HepG2 (cell line): ENCODE data around the gene SOBP. TPM values are rescaled to one million over a fixed set of nuclear protein-coding genes. Genes with fewer than 3 reads are reported as not detected.

Experiments used
- DR1 ChIP-seq: sonication (generic); formaldehyde crosslinking; IDR thresholded peaks from 2 replicates; pipeline ENCODE4 v1.8.0; 2021; ENCODE audit warnings: mild to moderate bottlenecking, missing genetic modification reagents, inconsistent platforms
- HDAC1 ChIP-seq: sonication (generic); formaldehyde crosslinking; IDR thresholded peaks from 2 replicates; pipeline ENCODE4 v1.5.1; 2020; ENCODE audit warnings: mild to moderate bottlenecking, missing genetic modification reagents
- HIVEP1 ChIP-seq: sonication (generic); formaldehyde crosslinking; IDR thresholded peaks from 2 replicates; pipeline ENCODE4 v1.4.0; 2020; ENCODE audit warnings: mild to moderate bottlenecking, missing genetic modification reagents
- HNRNPK ChIP-seq: fragments of 200-400 bp; formaldehyde crosslinking; IDR thresholded peaks from 2 replicates; pipeline ENCODE4 v1.6.1; 2018; ENCODE audit warnings: low read length, low read depth, moderate library complexity, mild to moderate bottlenecking; ENCODE audit not compliant: poor library complexity, severe bottlenecking
- HNRNPL ChIP-seq: fragments of 200-400 bp; formaldehyde crosslinking; IDR thresholded peaks from 2 replicates; pipeline ENCODE4 v1.6.1; 2017; ENCODE audit warnings: mild to moderate bottlenecking, low read depth, low read length
- IKZF1 ChIP-seq: fragments of 450-650 bp; IDR thresholded peaks from 2 replicates; pipeline ENCODE4 v1.7.1; 2016
- IKZF4 ChIP-seq: sonication (generic); formaldehyde crosslinking; IDR thresholded peaks from 2 replicates; pipeline ENCODE4 v1.5.1; 2020; ENCODE audit warnings: borderline replicate concordance, mild to moderate bottlenecking, low read depth, missing genetic modification reagents; ENCODE audit errors: not compliant biosample characterization
- KLF11 ChIP-seq: IDR thresholded peaks from 2 replicates; pipeline ENCODE4 v1.6.1; 2016; ENCODE audit warnings: missing compliant biosample characterization
- LRRFIP1 ChIP-seq: sonication (generic); formaldehyde crosslinking; conservative IDR thresholded peaks from 2 replicates; pipeline ENCODE4 v1.4.0; 2020; ENCODE audit warnings: missing genetic modification reagents
- MAX ChIP-seq: IDR thresholded peaks from 2 replicates; pipeline ENCODE4 v1.6.1; 2012; ENCODE audit warnings: inconsistent platforms
- MEIS2 ChIP-seq: sonication (generic); formaldehyde crosslinking; IDR thresholded peaks from 2 replicates; pipeline ENCODE4 v1.9.0; 2021; ENCODE audit warnings: mild to moderate bottlenecking, missing genetic modification reagents
- NFKB2 ChIP-seq: sonication (generic); formaldehyde crosslinking; IDR thresholded peaks from 2 replicates; pipeline ENCODE4 v1.4.0; 2020; ENCODE audit warnings: missing genetic modification reagents, borderline replicate concordance
- POGZ ChIP-seq: sonication (generic); formaldehyde crosslinking; IDR thresholded peaks from 2 replicates; pipeline ENCODE4 v1.4.0; 2020; ENCODE audit warnings: mild to moderate bottlenecking, missing genetic modification reagents
- SALL2 ChIP-seq: sonication (generic); formaldehyde crosslinking; IDR thresholded peaks from 2 replicates; pipeline ENCODE4 v1.8.1; 2023; ENCODE audit warnings: mild to moderate bottlenecking, missing genetic modification reagents, inconsistent platforms
- SOX6 ChIP-seq, 2 experiments: fragments of 450-650 bp in 1 of 2; sonication (generic) in 1 of 2; formaldehyde crosslinking in 1 of 2; IDR thresholded peaks; 2 replicates each; pipeline versions ENCODE4 v1.4.0 to v1.6.1; 2017 to 2020; ENCODE audit warnings: antibody characterized with exemption in 1 of 2, mild to moderate bottlenecking in 1 of 2, missing genetic modification reagents in 1 of 2
- SPEN ChIP-seq: sonication (generic); formaldehyde crosslinking; IDR thresholded peaks from 2 replicates; pipeline ENCODE4 v1.5.1; 2020; ENCODE audit warnings: low read depth, mild to moderate bottlenecking, missing genetic modification reagents
- SRY ChIP-seq: sonication (generic); formaldehyde crosslinking; IDR thresholded peaks from 2 replicates; pipeline ENCODE4 v1.8.0; 2022; ENCODE audit warnings: mild to moderate bottlenecking, missing genetic modification reagents
- TAF1 ChIP-seq: sonication (generic); formaldehyde crosslinking; IDR thresholded peaks from 2 replicates; pipeline ENCODE4 v1.4.0; 2020; ENCODE audit warnings: missing genetic modification reagents
- ZBTB42 ChIP-seq: sonication (generic); formaldehyde crosslinking; IDR thresholded peaks from 2 replicates; pipeline ENCODE4 v1.5.0; 2020; ENCODE audit warnings: mild to moderate bottlenecking, missing genetic modification reagents
- ZFP91 ChIP-seq: sonication (generic); formaldehyde crosslinking; IDR thresholded peaks from 2 replicates; pipeline ENCODE4 v1.9.0; 2022; ENCODE audit warnings: missing genetic modification reagents, mild to moderate bottlenecking, borderline replicate concordance
- ZNF687 ChIP-seq: sonication (generic); formaldehyde crosslinking; IDR thresholded peaks from 2 replicates; pipeline ENCODE4 v1.5.1; 2020; ENCODE audit warnings: mild to moderate bottlenecking, missing genetic modification reagents, moderate library complexity
- ZNF776 ChIP-seq: sonication (generic); formaldehyde crosslinking; IDR thresholded peaks from 2 replicates; pipeline ENCODE4 v1.4.0; 2020; ENCODE audit warnings: mild to moderate bottlenecking, missing genetic modification reagents
- polyA plus RNA-seq, 8 experiments: library from polyadenylated mRNA; depleted of rRNA in 3 of 8; stranded (reverse) in 7 of 8; unstranded in 1 of 8; fragments of >200 nt; fragmentation: Illumina TruSeq in 4 of 8; extraction: Trizol in 4 of 8; gene quantifications; 2 replicates each; pipeline versions ENCODE4 v1.2.1 to v1.2.3, GENCODE V29; 2011 to 2016; ENCODE audit warnings: low read depth in 4 of 8, missing spikeins in 1 of 8, mixed read lengths in 1 of 8; ENCODE audit not compliant: insufficient read depth in 1 of 8
- total RNA-seq, 5 experiments: library from RNA; depleted of rRNA; stranded (reverse); fragments of >200 nt; fragmentation: Illumina TruSeq; extraction: Trizol; gene quantifications; 2 replicates each; pipeline ENCODE4 v1.2.3, GENCODE V29; 2016; ENCODE audit warnings: low read depth in 1 of 5

SOBP gene
- total and polyA plus RNA-seq, 2 of the 13 experiments (the other 11 are each of a cell fraction or from before 2014, with no cell fraction given), result 1.5 to 6.9 TPM

- TF ChIP-seq ZBTB42 (peak; percentile 96), LRRFIP1 (CRISPR knock-in tag) (no peak), POGZ (CRISPR knock-in tag) (0 out of 2 replicates have a peak, but pooled peaks have one; percentile 14), IKZF1 (no peak), SPEN (CRISPR knock-in tag) (0 out of 2 replicates have a peak, but pooled peaks have one; percentile 24), SOX6 (IDR thresholded peaks at IDR 0.05) (no peak), SOX6 (CRISPR knock-in tag; IDR thresholded peaks at IDR 0.05) (peak; percentile 48), HIVEP1 (CRISPR knock-in tag) (0 out of 2 replicates have a peak, but pooled peaks have one; percentile 16), ZFP91 (CRISPR knock-in tag) (peak; percentile 61; the same call in 1 of the 2 replicates), SALL2 (0 out of 2 replicates have a peak, but pooled peaks have one; percentile 36), IKZF4 (CRISPR knock-in tag) (no peak), NFKB2 (CRISPR knock-in tag) (no peak), SRY (CRISPR knock-in tag) (peak; percentile 60; the same call in 1 of the 2 replicates), HNRNPK (peak; percentile 82), HNRNPL (peak; percentile 68; the same call in 1 of the 2 replicates), ZNF776 (CRISPR knock-in tag) (0 out of 2 replicates have a peak, but pooled peaks have one; percentile 43), MAX (0 out of 2 replicates have a peak, but pooled peaks have one; percentile 2), MEIS2 (0 out of 2 replicates have a peak, but pooled peaks have one; percentile 23), HDAC1 (peak; percentile 58; the same call in 1 of the 2 replicates), ZNF687 (CRISPR knock-in tag) (peak; percentile 72), TAF1 (CRISPR knock-in tag) (peak; percentile 40; the same call in 1 of the 2 replicates), DR1 (CRISPR knock-in tag) (0 out of 2 replicates have a peak, but pooled peaks have one; percentile 31), KLF11 (CRISPR knock-in tag) (no peak)
These were observed 1.3 kb downstream of the SOBP start (continued) for GRCh38 chr6:107491138-107491609.
